OCI-LY7 (cell line): ENCODE results near the gene LRRK1. TPM values are rescaled to one million over a fixed set of nuclear protein-coding genes. Genes with fewer than 3 reads are reported as not detected.

Source experiments
- BruUV-seq: library from RNA; stranded (reverse); fragments of 400-500 nt; replicated peaks from 2 replicates; lab custom pipeline; 2021; lab: Mats Ljungman, UMichigan
- CTCF ChIA-PET: fragments of 300-600 bp; sonication (Branson Sonifier 250); formaldehyde crosslinking; loops from one replicate; lab custom pipeline; 2022; ENCODE audit warnings: antibody characterized with exemption; ENCODE audit not compliant: unreplicated experiment; lab: Charles Lee
- POLR2A ChIA-PET: fragments of 300-600 bp; sonication (Branson Sonifier 250); formaldehyde crosslinking; loops from one replicate; lab custom pipeline; 2022; ENCODE audit warnings: antibody characterized with exemption; lab: Charles Lee
- DNase-seq: peaks from one replicate; pipeline ENCODE4 v3.0.0-alpha.2; 2015; ENCODE audit warnings: low spot score
- H2AFZ ChIP-seq: fragments of 200-600 bp; sonication (generic), shearing (Covaris generic); 2 replicates; pipeline ENCODE4 v1.6.1; 2014; ENCODE audit warnings: mild to moderate bottlenecking, antibody characterized with exemption, low read length, moderate library complexity
- H3K27ac ChIP-seq: fragments of 200-600 bp; sonication (generic); 2 replicates; pipeline ENCODE4 v1.5.1; 2014; ENCODE audit warnings: mixed run types, low read depth, mild to moderate bottlenecking, moderate library complexity, low read length, inconsistent platforms; ENCODE audit not compliant: poor library complexity, severe bottlenecking
- H3K36me3 ChIP-seq: fragments of 200-600 bp; sonication (generic); 2 replicates; pipeline ENCODE4 v1.6.1; 2014; ENCODE audit warnings: mild to moderate bottlenecking, antibody characterized with exemption, low read length, moderate library complexity, mixed read lengths; ENCODE audit not compliant: insufficient read depth
- H3K4me1 ChIP-seq: fragments of 200-600 bp; sonication (generic); 2 replicates; pipeline ENCODE4 v1.5.1; 2014; ENCODE audit warnings: mild to moderate bottlenecking, low read length; ENCODE audit not compliant: insufficient read depth, poor library complexity, severe bottlenecking
- H3K4me2 ChIP-seq: fragments of 200-600 bp; sonication (generic); 2 replicates; pipeline ENCODE4 v1.6.1; 2014; ENCODE audit warnings: mild to moderate bottlenecking, low read length
- H3K4me3 ChIP-seq: fragments of 200-600 bp; sonication (generic); 2 replicates; pipeline ENCODE4 v1.5.1; 2014; ENCODE audit warnings: mild to moderate bottlenecking, low read depth, low read length; ENCODE audit not compliant: poor library complexity, severe bottlenecking
- H3K79me2 ChIP-seq: fragments of 200-600 bp; sonication (generic); 2 replicates; pipeline ENCODE4 v1.6.1; 2016; ENCODE audit warnings: low read depth, mild to moderate bottlenecking, low read length, moderate library complexity, mixed read lengths; ENCODE audit not compliant: insufficient read depth
- H3K9me2 ChIP-seq: fragments of 200-600 bp; sonication (generic); 2 replicates; pipeline ENCODE4 v1.6.1; 2016; ENCODE audit warnings: mild to moderate bottlenecking, low read length, mixed read lengths; ENCODE audit not compliant: insufficient read depth
- H3K9me3 ChIP-seq: fragments of 200-600 bp; sonication (generic); 2 replicates; pipeline ENCODE4 v1.6.1; 2014; ENCODE audit warnings: mild to moderate bottlenecking, mixed run types, low read length, mixed read lengths
- H4K20me1 ChIP-seq: fragments of 200-600 bp; sonication (generic); 2 replicates; pipeline ENCODE4 v1.6.1; 2014; ENCODE audit warnings: mild to moderate bottlenecking, antibody characterized with exemption, low read length, moderate library complexity, mixed read lengths; ENCODE audit not compliant: insufficient read depth
- CTCF ChIP-seq: fragments of 200-600 bp; sonication (generic); conservative IDR thresholded peaks from 2 replicates; pipeline ENCODE4 v1.5.1; 2014; ENCODE audit warnings: mild to moderate bottlenecking, antibody characterized with exemption, low read length, moderate library complexity, mixed read lengths
- EZH2phosphoT487 ChIP-seq: fragments of 200-600 bp; sonication (generic); IDR thresholded peaks from 2 replicates; pipeline ENCODE4 v1.6.1; 2018; ENCODE audit warnings: low read depth, borderline replicate concordance, mild to moderate bottlenecking, mixed run types, antibody characterized with exemption, low read length, moderate library complexity, mixed read lengths
- intact Hi-C: fragments of 100-400 bp; cut with micrococcal nuclease; formaldehyde crosslinking; loops from one replicate; pipeline ENCODE4 v1.10.0; 2022; ENCODE audit not compliant: unreplicated experiment
- total RNA-seq, 2 experiments: library from RNA; depleted of rRNA in 1 of 2; stranded (reverse); fragments of >200 nt in 1 of 2; shearing (Covaris generic) in 1 of 2; gene quantifications; 2 replicates each; pipeline ENCODE4 v1.2.3, GENCODE V29; 2014 to 2022

The LRRK1 gene
- total RNA-seq, 2 experiments from 2014 or later: 92.3 to 233 TPM

GRCh38 chr15:100923902-100924301 is 4.7 kb downstream of the LRRK1 start:
- Histone ChIP-seq H3K79me2 (peaks cover 85% of the 10 kb centered on the region), H3K4me1 (peaks cover 82% of the 10 kb centered on the region), H3K27ac (peak overlapping the region; percentile 99), H3K9me3 (peaks cover 3% of the 10 kb centered on the region; the same call in 1 of the 2 replicates), H4K20me1 (no peaks in the 10 kb centered on the region), H2AFZ (no peak overlapping the region), H3K4me2 (peak overlapping the region; percentile 94), H3K9me2 (no peaks in the 10 kb centered on the region), H3K4me3 (peak overlapping the region; percentile 91), H3K36me3 (peaks cover 78% of the 10 kb centered on the region)
- TF ChIP-seq CTCF (no peak), EZH2phosphoT487 (no peak)
- no peak for DNase-seq
- ChIA-PET CTCF (no interaction called here), POLR2A (interaction anchor here (0.9 to 8.9 kb wide), 5 partner anchors 5 to 322 kb away, joined by 4 to 134 read pairs (median 4); no protein-coding TSS in a partner anchor)
- intact Hi-C loops: no loop called here
- no TSS peak for BruUV-seq

- no peaks in the 10 kb centered on the region for H4K20me1 ChIP-seq
- peak overlapping the region; percentile 94 for H3K4me2 ChIP-seq
- peaks cover 84% of the 10 kb centered on the region for H3K36me3 ChIP-seq
- intact Hi-C loops: no loop called here
- peaks cover 3% of the 10 kb centered on the region; the same call in 1 of the 2 replicates for H3K9me3 ChIP-seq
- no peak overlapping the region for H2AFZ ChIP-seq
- H3K9me2 ChIP-seq: no peaks in the 10 kb centered on the region
- peak overlapping the region; percentile 99 for H3K27ac ChIP-seq
- H3K79me2 ChIP-seq: peaks cover 89% of the 10 kb centered on the region
- ChIA-PET POLR2A (interaction anchor here (1.0 to 2.5 kb wide), 2 partner anchors 9 to 19 kb away, joined by 4 to 11 read pairs; no protein-coding TSS in a partner anchor), CTCF (no interaction called here)
- DNase-seq: no peak
- no peak for TF ChIP-seq EZH2phosphoT487
- TF ChIP-seq CTCF: no peak
- no TSS peak for BruUV-seq
- peak overlapping the region; percentile 91 for H3K4me3 ChIP-seq
- H3K4me1 ChIP-seq: peaks cover 87% of the 10 kb centered on the region
These were observed 5.3 kb downstream of the LRRK1 start for GRCh38 chr15:100924436-100924835.

- no peak for DNase-seq
- ChIA-PET CTCF (no interaction called here), POLR2A (interaction anchor here (2.5 kb wide), 1 partner anchor 8 kb away, joined by 11 read pairs; no protein-coding TSS in a partner anchor)
- peaks cover 98% of the 10 kb centered on the region for H3K4me1 ChIP-seq
- peaks cover 90% of the 10 kb centered on the region for H3K79me2 ChIP-seq
- BruUV-seq: no TSS peak
- TF ChIP-seq CTCF (no peak), EZH2phosphoT487 (no peak)
- H3K4me3 ChIP-seq: peak overlapping the region; percentile 5
- H3K36me3 ChIP-seq: peaks cover 83% of the 10 kb centered on the region
- no peaks in the 10 kb centered on the region for H4K20me1 ChIP-seq
- H3K9me3 ChIP-seq: peaks cover 3% of the 10 kb centered on the region; the same call in 1 of the 2 replicates
- H3K9me2 ChIP-seq: no peaks in the 10 kb centered on the region
- H2AFZ ChIP-seq: no peak overlapping the region
- peak overlapping the region; percentile 99 for H3K27ac ChIP-seq
- peak overlapping the region; percentile 94 for H3K4me2 ChIP-seq
- intact Hi-C loops: loop anchor here (5.0 kb wide), 2 partner anchors 727 to 1673 kb away; partner anchors contain the start of genes LRRC28 and TM2D3
These were observed 6.3 kb downstream of the LRRK1 start for GRCh38 chr15:100925480-100925879.
